Pancreas (tissue), 10 donors: ENCODE data around the gene POLA1. TPM values are rescaled to one million over a fixed set of nuclear protein-coding genes. Genes with fewer than 3 reads are reported as not detected.

ENCODE experiments used
- ATAC-seq, 4 donors: fragments of 200-7000 bp; cut with Tn5 transposase; one replicate each; pipeline versions ENCODE4 v1.8.0 to v1.9.1; 2020; ENCODE audit warnings: mild to moderate bottlenecking in 4 of 4, moderate library complexity in 4 of 4
- DNase-seq, 6 donors: peaks; one replicate each; pipeline ENCODE4 v3.0.0-alpha.2; 2020
- FAIRE-seq: peaks from 2 replicates; lab custom pipeline; 2012; peaks lifted over from hg19 to GRCh38; lab: Jason Lieb, UNC
- H3K27ac ChIP-seq, 4 donors: fragments of 200-600 bp; sonication (generic); 1 replicate in 3 of 4; 2 replicates in 1 of 4; pipeline versions ENCODE4 v1.5.0 to v1.8.0; 2020
- H3K27me3 ChIP-seq, 4 donors: fragments of 200-600 bp; one replicate each; pipeline ENCODE4 v1.8.0; 2021
- H3K36me3 ChIP-seq, 3 donors: fragments of 200-600 bp; sonication (generic) in 1 of 3; one replicate each; pipeline versions ENCODE4 v1.5.0 to v1.8.0; 2020 to 2021
- H3K4me1 ChIP-seq, 3 donors: fragments of 200-600 bp; one replicate each; pipeline ENCODE4 v1.8.0; 2021
- H3K4me3 ChIP-seq, 4 donors: fragments of 200-600 bp; sonication (generic) in 2 of 4; one replicate each; pipeline versions ENCODE4 v1.5.0 to v1.8.0; 2020 to 2021
- H3K9me3 ChIP-seq, 4 donors: fragments of 200-600 bp; one replicate each; pipeline ENCODE4 v1.8.0; 2021
- CTCF ChIP-seq, 4 donors: fragments of 200-600 bp; sonication (generic) in 3 of 4; IDR thresholded peaks; one replicate each; pipeline versions ENCODE4 v1.5.0 to v1.8.0; 2021; ENCODE audit warnings: antibody characterized with exemption in 4 of 4
- WGBS, 2 donors: extraction: QIAGEN DNeasy Blood & Tissue Kit; methylation state at CpG; one replicate each; pipeline ENCODE4 v1.1.7; 2013; 5-methylcytosine and 5-hydroxymethylcytosine counted together
- intact Hi-C, 3 donors: fragments of 100-400 bp; cut with DNase I; formaldehyde crosslinking; loops; one replicate each; pipeline versions ENCODE4 v1.11.1 to v1.14.2; 2022
- polyA plus RNA-seq, 2 donors: library from polyadenylated mRNA; stranded (reverse); fragments of 200-250 nt; gene quantifications; one replicate each; pipeline ENCODE4 v1.2.3, GENCODE V29; 2013
- total RNA-seq, 6 donors: library from RNA; stranded (reverse); fragmentation: NEBNext Ultra II Directional in 4 of 6; extraction: Animal tissue kit (Norgen Biotek cat#: 25700) in 4 of 6; gene quantifications; one replicate each; pipeline versions ENCODE4 v1.2.1 to v1.2.4, GENCODE V29; 2021 to 2023
- donor health status: healthy with polysubstance abuse.
- donor health status: DM: no; HTN: no; CAD: no; lungs with moderate emphysema.
- donor health status: DM: no; HTN: no; CAD: no.
- donor health status: control.
- donor health status: control.
- donor health status: Bipolar disorder and iron deficiency.
- donor health status: DM: yes; HTN: yes; CAD: no.
- donor health status: DM: no; HTN: no; CAD: no.
- donor health status: DM: no; HTN: no; CAD: no.
- donor health status: DM: yes; HTN: yes; CAD: no.

POLA1 gene
- total and polyA plus RNA-seq, 8 donors = 1.4 to 6.1 (median 4.4) TPM

GRCh38 chrX:24877854-24878650 lies 184.3 kb downstream of the POLA1 start:
- H3K36me3 ChIP-seq = no peaks in the 10 kb centered on the region
- H3K4me3 ChIP-seq = no peak overlapping the region
- DNase-seq = no peak
- intact Hi-C loops = no loop called here
- no peaks in the 10 kb centered on the region for H3K4me1 ChIP-seq
- peaks cover 0 to 7% (median 2%) of the 10 kb centered on the region in 4 donors for H3K27me3 ChIP-seq
- ATAC-seq = peak in 1 of 4 donors; percentile 51
- no peaks in the 10 kb centered on the region for H3K9me3 ChIP-seq
- no peak for TF ChIP-seq CTCF (IDR thresholded peaks at IDR 0.05)
- no peak overlapping the region for H3K27ac ChIP-seq
- no peak for FAIRE-seq
- WGBS, 2 donors = 41 to 54% methylated on average over 4 of the region's 4 CpGs

- Histone ChIP-seq H3K27me3 (peaks cover 0 to 5% (median 0%) of the 10 kb centered on the region in 4 donors), H3K27ac (no peak overlapping the region), H3K9me3 (no peaks in the 10 kb centered on the region), H3K4me1 (no peaks in the 10 kb centered on the region), H3K4me3 (no peak overlapping the region), H3K36me3 (no peaks in the 10 kb centered on the region)
- WGBS, 2 donors = 68 to 99% methylated on average over 2 of the region's 2 CpGs
- FAIRE-seq (no peak), DNase-seq (no peak), ATAC-seq (no peak)
- intact Hi-C loops = no loop called here
- TF ChIP-seq CTCF (IDR thresholded peaks at IDR 0.05) = no peak
Observed at GRCh38 chrX:24879679-24880078, 186.0 kb downstream of the POLA1 start.

GRCh38 chrX:24886916-24887315 lies 193.2 kb downstream of the POLA1 start:
- no peaks in the 10 kb centered on the region for H3K27me3 ChIP-seq
- H3K9me3 ChIP-seq = no peaks in the 10 kb centered on the region
- 61 to 79% methylated on average over 4 of the region's 4 CpGs for WGBS, 2 donors
- no peaks in the 10 kb centered on the region for H3K4me1 ChIP-seq
- no peak for TF ChIP-seq CTCF (IDR thresholded peaks at IDR 0.05)
- no peak overlapping the region for H3K27ac ChIP-seq
- H3K4me3 ChIP-seq = no peak overlapping the region
- DNase-seq (no peak), ATAC-seq (no peak), FAIRE-seq (no peak)
- intact Hi-C loops = no loop called here
- H3K36me3 ChIP-seq = no peaks in the 10 kb centered on the region

GRCh38 chrX:24890677-24891076 lies 197.0 kb downstream of the POLA1 start:
- WGBS, 2 donors = 46 to 62% methylated on average over 2 of the region's 2 CpGs
- no peak for TF ChIP-seq CTCF (IDR thresholded peaks at IDR 0.05)
- Histone ChIP-seq H3K27me3 (no peaks in the 10 kb centered on the region), H3K4me1 (no peaks in the 10 kb centered on the region), H3K4me3 (no peak overlapping the region), H3K36me3 (no peaks in the 10 kb centered on the region), H3K27ac (no peak overlapping the region), H3K9me3 (no peaks in the 10 kb centered on the region)
- FAIRE-seq = peak; percentile 80
- intact Hi-C loops = no loop called here
- no peak for DNase-seq
- no peak for ATAC-seq

- intact Hi-C loops = no loop called here
- FAIRE-seq (no peak), DNase-seq (no peak), ATAC-seq (peak in 2 of 4 donors; percentile 24 to 44)
- H3K9me3 ChIP-seq = no peaks in the 10 kb centered on the region
- no peaks in the 10 kb centered on the region for H3K4me1 ChIP-seq
- H3K4me3 ChIP-seq = no peak overlapping the region
- H3K36me3 ChIP-seq = no peaks in the 10 kb centered on the region
- H3K27ac ChIP-seq = no peak overlapping the region
- TF ChIP-seq CTCF (IDR thresholded peaks at IDR 0.05) = no peak
- 57 to 88% methylated on average over 6 of the region's 6 CpGs for WGBS, 2 donors
- no peaks in the 10 kb centered on the region for H3K27me3 ChIP-seq
Observed at GRCh38 chrX:24899391-24899790, 205.7 kb downstream of the POLA1 start.
